Measurements from ENCODE around the gene CRYBG1. TPM values are rescaled to one million over a fixed set of nuclear protein-coding genes. Genes with fewer than 3 reads are reported as not detected.

The CRYBG1 gene
- total RNA-seq, 4 donors from 2014 or later, result 27.4 to 42.1 (median 40.6) TPM

DNA sequence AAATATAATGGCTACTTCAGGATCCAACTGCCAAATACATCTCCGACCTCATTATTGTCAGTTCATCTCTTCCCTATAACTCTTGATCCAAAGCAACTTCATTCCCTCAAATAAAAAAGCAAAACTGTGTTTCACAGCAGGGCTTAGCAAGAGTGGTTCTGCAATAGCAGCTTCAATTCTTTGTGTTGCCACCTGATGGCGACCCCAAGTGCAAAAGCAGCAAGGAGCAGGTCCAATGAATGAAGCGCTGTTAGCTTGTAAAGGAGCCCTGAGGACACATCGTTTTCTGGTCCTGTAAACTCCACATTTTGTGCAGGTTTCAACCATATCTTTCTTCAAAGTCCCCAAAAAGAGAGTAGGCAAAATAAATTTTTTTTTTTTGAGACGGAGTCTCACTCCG, 249.2 kb downstream of the CRYBG1 start:
- TF ChIP-seq, protein P1, sequence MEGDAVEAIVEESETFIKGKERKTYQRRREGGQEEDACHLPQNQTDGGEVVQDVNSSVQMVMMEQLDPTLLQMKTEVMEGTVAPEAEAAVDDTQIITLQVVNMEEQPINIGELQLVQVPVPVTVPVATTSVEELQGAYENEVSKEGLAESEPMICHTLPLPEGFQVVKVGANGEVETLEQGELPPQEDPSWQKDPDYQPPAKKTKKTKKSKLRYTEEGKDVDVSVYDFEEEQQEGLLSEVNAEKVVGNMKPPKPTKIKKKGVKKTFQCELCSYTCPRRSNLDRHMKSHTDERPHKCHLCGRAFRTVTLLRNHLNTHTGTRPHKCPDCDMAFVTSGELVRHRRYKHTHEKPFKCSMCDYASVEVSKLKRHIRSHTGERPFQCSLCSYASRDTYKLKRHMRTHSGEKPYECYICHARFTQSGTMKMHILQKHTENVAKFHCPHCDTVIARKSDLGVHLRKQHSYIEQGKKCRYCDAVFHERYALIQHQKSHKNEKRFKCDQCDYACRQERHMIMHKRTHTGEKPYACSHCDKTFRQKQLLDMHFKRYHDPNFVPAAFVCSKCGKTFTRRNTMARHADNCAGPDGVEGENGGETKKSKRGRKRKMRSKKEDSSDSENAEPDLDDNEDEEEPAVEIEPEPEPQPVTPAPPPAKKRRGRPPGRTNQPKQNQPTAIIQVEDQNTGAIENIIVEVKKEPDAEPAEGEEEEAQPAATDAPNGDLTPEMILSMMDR (IDR thresholded peaks at IDR 0.05; ENCODE audit: low read depth), result no peak

GRCh38 chr6:106611030-106611429, 250.5 kb downstream of the CRYBG1 start:
- TF ChIP-seq, protein P1 (IDR thresholded peaks at IDR 0.05; ENCODE audit: low read depth), result no peak

DNA sequence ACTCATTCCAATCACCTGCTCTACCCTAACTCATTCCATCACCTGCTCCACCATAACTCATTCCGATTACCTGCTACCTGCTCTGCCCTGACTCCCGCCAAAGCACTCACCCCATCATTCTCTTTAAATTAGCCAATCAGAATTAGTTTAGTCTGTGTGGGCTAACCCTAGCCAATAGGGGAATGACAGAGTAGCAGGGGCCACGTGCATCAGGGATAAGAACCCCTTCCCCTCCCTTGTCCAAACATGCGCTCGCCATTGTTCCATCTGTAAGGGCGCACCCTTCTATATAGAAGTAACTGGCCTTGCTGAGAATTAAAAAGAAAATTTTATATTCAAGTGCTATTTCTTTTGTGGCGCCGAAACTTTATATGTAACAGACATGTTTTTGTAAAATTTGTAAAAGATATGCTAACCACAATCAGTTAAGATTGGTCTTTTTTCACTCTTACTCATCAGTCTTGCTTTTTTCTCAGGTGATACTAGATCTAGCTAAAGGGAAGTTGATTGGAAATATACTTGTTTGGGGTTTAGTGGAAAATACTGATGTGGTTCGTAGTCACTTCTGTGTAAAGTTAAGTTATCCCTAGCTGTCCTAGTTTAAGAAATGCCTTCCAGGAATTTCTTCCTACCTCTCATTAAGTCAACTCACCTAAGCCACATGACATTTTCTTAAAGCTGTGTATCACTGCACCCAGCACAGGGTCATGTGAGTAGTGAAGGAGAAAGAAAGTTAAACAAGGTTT, 252.3 kb downstream of the CRYBG1 start:
- TF ChIP-seq, protein P1 (IDR thresholded peaks at IDR 0.05; ENCODE audit: low read depth), result no peak

GRCh38 chr6:106613590-106613989, 253.1 kb downstream of the CRYBG1 start:
- TF ChIP-seq, protein P1 (IDR thresholded peaks at IDR 0.05; ENCODE audit: low read depth), result no peak

GRCh38 chr6:106614166-106614565, 253.6 kb downstream of the CRYBG1 start:
- TF ChIP-seq, protein P1 (IDR thresholded peaks at IDR 0.05; ENCODE audit: low read depth), result no peak

DNA sequence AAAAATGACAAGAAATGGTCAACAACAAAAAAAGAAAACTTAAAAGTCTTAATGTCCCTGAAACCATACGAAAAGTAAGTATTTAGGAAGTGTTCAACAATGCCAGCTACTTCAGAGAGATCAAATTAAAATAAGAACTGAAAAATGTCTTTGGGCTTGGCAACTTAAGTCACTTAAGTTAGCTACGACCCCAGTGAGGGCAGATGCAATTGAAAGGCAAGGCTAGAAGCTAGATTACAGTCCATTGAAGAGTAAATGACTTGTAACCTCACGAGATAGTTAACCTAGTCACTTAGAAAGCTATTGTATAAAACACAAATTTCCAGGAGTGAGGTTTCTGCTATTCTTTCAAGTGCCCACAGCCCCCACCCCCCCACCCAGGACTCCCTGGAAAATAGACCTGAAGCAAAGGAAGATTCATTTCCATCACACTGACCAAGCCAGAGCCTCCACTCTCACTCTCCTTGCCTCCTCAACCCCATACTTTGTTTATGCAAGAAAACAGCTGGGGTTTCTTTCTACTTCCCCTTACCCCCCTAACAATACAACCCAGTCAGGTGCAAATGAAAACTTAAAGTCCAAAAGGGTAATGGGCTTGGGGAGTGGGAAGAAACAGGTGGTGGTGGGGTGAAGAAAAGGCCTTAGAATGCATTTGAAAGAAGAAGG, 254.2 kb downstream of the CRYBG1 start:
- TF ChIP-seq, protein P1 (IDR thresholded peaks at IDR 0.05; ENCODE audit: low read depth), result no peak

GRCh38 chr6:106617302-106617701, 256.8 kb downstream of the CRYBG1 start:
- TF ChIP-seq, protein P1 (IDR thresholded peaks at IDR 0.05; ENCODE audit: low read depth), result no peak
